HEK293 (cell line): ENCODE measurements around the gene CACNA1F.

Experiments used
- GLI4 ChIP-seq: fragments of 450-650 bp; formaldehyde crosslinking; IDR thresholded peaks from 2 replicates; pipeline ENCODE4 v1.5.1; 2016; ENCODE audit warnings: missing biosample characterization, missing genetic modification characterization
- GLIS1 ChIP-seq: fragments of 450-650 bp; formaldehyde crosslinking; IDR thresholded peaks from 2 replicates; pipeline ENCODE4 v1.5.1; 2016; ENCODE audit warnings: missing biosample characterization, missing genetic modification characterization
- KLF7 ChIP-seq: fragments of 450-650 bp; formaldehyde crosslinking; IDR thresholded peaks from 2 replicates; pipeline ENCODE4 v1.5.1; 2016; ENCODE audit warnings: missing biosample characterization, missing genetic modification characterization, borderline replicate concordance
- KLF8 ChIP-seq: fragments of 450-650 bp; formaldehyde crosslinking; IDR thresholded peaks from 2 replicates; pipeline ENCODE4 v1.5.1; 2016; ENCODE audit warnings: missing biosample characterization, missing genetic modification characterization
- KLF9 ChIP-seq: fragments of 450-650 bp; formaldehyde crosslinking; IDR thresholded peaks from 2 replicates; pipeline ENCODE4 v1.5.1; 2016; ENCODE audit warnings: missing biosample characterization, missing genetic modification characterization, low read depth
- MZF1 ChIP-seq: fragments of 450-650 bp; formaldehyde crosslinking; IDR thresholded peaks from 2 replicates; pipeline ENCODE4 v1.5.1; 2017; ENCODE audit warnings: missing biosample characterization, missing genetic modification characterization, borderline replicate concordance
- PRDM6 ChIP-seq: fragments of 450-650 bp; formaldehyde crosslinking; IDR thresholded peaks from 2 replicates; pipeline ENCODE4 v1.5.1; 2017; ENCODE audit warnings: missing biosample characterization, missing genetic modification characterization
- SETDB1 ChIP-seq: IDR thresholded peaks from one replicate; pipeline ENCODE4 v1.6.1; 2017; ENCODE audit warnings: mild to moderate bottlenecking, low read length, moderate library complexity, mixed read lengths; ENCODE audit not compliant: insufficient read length
- ZBTB44 ChIP-seq: fragments of 450-650 bp; IDR thresholded peaks from 2 replicates; pipeline ENCODE4 v1.5.1; 2018; ENCODE audit warnings: missing biosample characterization, mild to moderate bottlenecking, missing genetic modification characterization
- ZBTB49 ChIP-seq: fragments of 450-650 bp; formaldehyde crosslinking; IDR thresholded peaks from 2 replicates; pipeline ENCODE4 v1.5.1; 2016; ENCODE audit warnings: missing biosample characterization, missing genetic modification characterization, low read depth
- ZBTB6 ChIP-seq: fragments of 450-650 bp; formaldehyde crosslinking; IDR thresholded peaks from 2 replicates; pipeline ENCODE4 v1.5.1; 2017; ENCODE audit warnings: missing biosample characterization, missing genetic modification characterization
- ZNF132 ChIP-seq: fragments of 450-650 bp; formaldehyde crosslinking; IDR thresholded peaks from 2 replicates; pipeline ENCODE4 v1.5.1; 2017; ENCODE audit warnings: missing biosample characterization, missing genetic modification characterization, borderline replicate concordance
- ZNF211 ChIP-seq: fragments of 450-650 bp; formaldehyde crosslinking; IDR thresholded peaks from 2 replicates; pipeline ENCODE4 v1.5.1; 2016; ENCODE audit warnings: low read depth, missing biosample characterization, missing genetic modification characterization
- ZNF221 ChIP-seq: fragments of 450-650 bp; formaldehyde crosslinking; IDR thresholded peaks from 2 replicates; pipeline ENCODE4 v1.5.1; 2017; ENCODE audit warnings: missing biosample characterization, missing genetic modification characterization, borderline replicate concordance
- ZNF521 ChIP-seq: fragments of 450-650 bp; formaldehyde crosslinking; IDR thresholded peaks from 2 replicates; pipeline ENCODE4 v1.5.1; 2017; ENCODE audit warnings: missing biosample characterization, mild to moderate bottlenecking, missing genetic modification characterization
- ZNF555 ChIP-seq: fragments of 450-650 bp; formaldehyde crosslinking; conservative IDR thresholded peaks from 2 replicates; pipeline ENCODE4 v1.5.1; 2017; ENCODE audit warnings: missing biosample characterization, mild to moderate bottlenecking, missing genetic modification characterization, inconsistent platforms
- ZNF571 ChIP-seq: fragments of 450-650 bp; formaldehyde crosslinking; IDR thresholded peaks from 2 replicates; pipeline ENCODE4 v1.5.0; 2017; ENCODE audit warnings: missing biosample characterization, missing genetic modification characterization
- ZNF596 ChIP-seq: fragments of 450-650 bp; IDR thresholded peaks from 2 replicates; pipeline ENCODE4 v1.5.0; 2018; ENCODE audit warnings: missing biosample characterization, mild to moderate bottlenecking, missing genetic modification characterization, moderate library complexity
- ZNF610 ChIP-seq: fragments of 450-650 bp; formaldehyde crosslinking; IDR thresholded peaks from 2 replicates; pipeline ENCODE4 v1.5.1; 2016; ENCODE audit warnings: missing biosample characterization, missing genetic modification characterization, borderline replicate concordance
- ZNF621 ChIP-seq: fragments of 450-650 bp; formaldehyde crosslinking; IDR thresholded peaks from 2 replicates; pipeline ENCODE4 v1.5.1; 2017; ENCODE audit warnings: missing biosample characterization, missing genetic modification characterization
- ZNF658 ChIP-seq: fragments of 450-650 bp; formaldehyde crosslinking; IDR thresholded peaks from 2 replicates; pipeline ENCODE4; 2016; ENCODE audit warnings: missing biosample characterization, missing genetic modification characterization
- ZNF76 ChIP-seq: fragments of 450-650 bp; formaldehyde crosslinking; IDR thresholded peaks from 2 replicates; pipeline ENCODE4; 2016; ENCODE audit warnings: low read depth, missing biosample characterization, missing genetic modification characterization, borderline replicate concordance
- ZNF785 ChIP-seq: fragments of 450-650 bp; formaldehyde crosslinking; IDR thresholded peaks from 2 replicates; pipeline ENCODE4 v1.5.1; 2016; ENCODE audit warnings: missing biosample characterization, missing genetic modification characterization
- ZNF791 ChIP-seq: fragments of 450-650 bp; formaldehyde crosslinking; IDR thresholded peaks from 2 replicates; pipeline ENCODE4 v1.5.1; 2016; ENCODE audit warnings: missing biosample characterization, missing genetic modification characterization
- TF ChIP-seq, protein P1 (sequence below): fragments of 450-650 bp; formaldehyde crosslinking; IDR thresholded peaks from 2 replicates; pipeline ENCODE4 v1.5.1; 2016; ENCODE audit warnings: missing biosample characterization, missing genetic modification characterization
- TF ChIP-seq, protein P2 (sequence below): fragments of 450-650 bp; formaldehyde crosslinking; IDR thresholded peaks from 2 replicates; pipeline ENCODE4 v1.5.1; 2017; ENCODE audit warnings: missing biosample characterization, missing genetic modification characterization
- TF ChIP-seq, protein P3 (sequence below): fragments of 450-650 bp; formaldehyde crosslinking; IDR thresholded peaks from 2 replicates; pipeline ENCODE4 v1.5.1; 2016; ENCODE audit warnings: missing biosample characterization, missing genetic modification characterization, low read depth

Gene CACNA1F

DNA sequence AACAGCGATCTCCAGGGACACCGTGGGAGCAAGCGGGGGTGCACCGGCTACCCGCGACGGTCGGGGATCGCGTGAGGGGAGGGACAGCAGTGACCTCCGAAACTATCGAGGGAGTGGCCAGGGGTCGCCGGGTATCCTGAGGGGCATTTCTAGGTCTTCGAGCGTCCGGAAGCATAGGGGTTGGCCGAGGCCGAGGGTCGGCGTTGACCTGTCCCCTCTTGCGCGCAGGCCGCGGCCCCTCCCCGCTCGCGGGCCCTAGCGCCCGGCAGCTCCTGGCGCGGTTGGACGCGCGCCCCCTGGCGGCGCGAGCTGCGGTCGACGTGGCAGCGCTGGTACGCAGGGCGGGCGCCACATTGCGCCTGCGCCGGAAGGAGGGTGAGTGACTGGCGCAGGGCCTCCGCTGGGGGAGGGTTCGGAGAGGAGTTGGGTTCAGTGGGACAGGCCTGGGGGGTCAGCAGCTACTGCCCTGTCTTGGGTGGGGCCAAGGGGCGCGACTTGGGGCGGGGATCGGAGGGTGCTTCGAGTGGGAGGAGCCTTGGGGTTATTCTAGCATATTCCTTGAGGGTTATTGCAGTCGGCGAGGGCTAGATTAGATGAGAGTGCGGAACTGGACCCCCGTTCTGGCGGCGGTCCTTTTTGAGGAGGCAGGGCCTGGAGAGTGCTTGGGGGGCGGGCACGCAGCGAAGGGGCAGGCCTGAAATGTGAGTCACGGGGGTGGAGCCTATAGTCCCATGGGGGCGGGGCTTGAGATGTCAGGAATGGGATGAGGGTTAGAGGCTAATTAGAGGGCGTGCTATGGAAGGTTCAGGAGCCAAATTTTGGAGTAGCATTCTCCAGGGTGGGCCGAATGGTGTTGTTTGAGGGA lies 69.4 kb downstream of the CACNA1F start (continued):
- TF ChIP-seq ZNF571 (tag by site-specific recombination) = no peak
- TF ChIP-seq ZBTB6 (tag by site-specific recombination) = no peak
- peak; percentile 80 for TF ChIP-seq KLF9 (tag by site-specific recombination)
- no peak for TF ChIP-seq MZF1
- TF ChIP-seq ZNF610 = no peak
- TF ChIP-seq, protein P1, sequence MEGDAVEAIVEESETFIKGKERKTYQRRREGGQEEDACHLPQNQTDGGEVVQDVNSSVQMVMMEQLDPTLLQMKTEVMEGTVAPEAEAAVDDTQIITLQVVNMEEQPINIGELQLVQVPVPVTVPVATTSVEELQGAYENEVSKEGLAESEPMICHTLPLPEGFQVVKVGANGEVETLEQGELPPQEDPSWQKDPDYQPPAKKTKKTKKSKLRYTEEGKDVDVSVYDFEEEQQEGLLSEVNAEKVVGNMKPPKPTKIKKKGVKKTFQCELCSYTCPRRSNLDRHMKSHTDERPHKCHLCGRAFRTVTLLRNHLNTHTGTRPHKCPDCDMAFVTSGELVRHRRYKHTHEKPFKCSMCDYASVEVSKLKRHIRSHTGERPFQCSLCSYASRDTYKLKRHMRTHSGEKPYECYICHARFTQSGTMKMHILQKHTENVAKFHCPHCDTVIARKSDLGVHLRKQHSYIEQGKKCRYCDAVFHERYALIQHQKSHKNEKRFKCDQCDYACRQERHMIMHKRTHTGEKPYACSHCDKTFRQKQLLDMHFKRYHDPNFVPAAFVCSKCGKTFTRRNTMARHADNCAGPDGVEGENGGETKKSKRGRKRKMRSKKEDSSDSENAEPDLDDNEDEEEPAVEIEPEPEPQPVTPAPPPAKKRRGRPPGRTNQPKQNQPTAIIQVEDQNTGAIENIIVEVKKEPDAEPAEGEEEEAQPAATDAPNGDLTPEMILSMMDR (tag by site-specific recombination) = peak; percentile 52; the same call in 1 of the 2 replicates
- TF ChIP-seq ZNF132 = no peak
- TF ChIP-seq ZNF658 = no peak
- TF ChIP-seq GLIS1 (tag by site-specific recombination) = peak; percentile 63; the same call in 1 of the 2 replicates
- TF ChIP-seq, protein P2, sequence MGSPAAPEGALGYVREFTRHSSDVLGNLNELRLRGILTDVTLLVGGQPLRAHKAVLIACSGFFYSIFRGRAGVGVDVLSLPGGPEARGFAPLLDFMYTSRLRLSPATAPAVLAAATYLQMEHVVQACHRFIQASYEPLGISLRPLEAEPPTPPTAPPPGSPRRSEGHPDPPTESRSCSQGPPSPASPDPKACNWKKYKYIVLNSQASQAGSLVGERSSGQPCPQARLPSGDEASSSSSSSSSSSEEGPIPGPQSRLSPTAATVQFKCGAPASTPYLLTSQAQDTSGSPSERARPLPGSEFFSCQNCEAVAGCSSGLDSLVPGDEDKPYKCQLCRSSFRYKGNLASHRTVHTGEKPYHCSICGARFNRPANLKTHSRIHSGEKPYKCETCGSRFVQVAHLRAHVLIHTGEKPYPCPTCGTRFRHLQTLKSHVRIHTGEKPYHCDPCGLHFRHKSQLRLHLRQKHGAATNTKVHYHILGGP (tag by site-specific recombination) = no peak
- TF ChIP-seq GLI4 (tag by site-specific recombination) = no peak
- no peak for TF ChIP-seq ZBTB49 (tag by site-specific recombination)
- TF ChIP-seq, protein P3, sequence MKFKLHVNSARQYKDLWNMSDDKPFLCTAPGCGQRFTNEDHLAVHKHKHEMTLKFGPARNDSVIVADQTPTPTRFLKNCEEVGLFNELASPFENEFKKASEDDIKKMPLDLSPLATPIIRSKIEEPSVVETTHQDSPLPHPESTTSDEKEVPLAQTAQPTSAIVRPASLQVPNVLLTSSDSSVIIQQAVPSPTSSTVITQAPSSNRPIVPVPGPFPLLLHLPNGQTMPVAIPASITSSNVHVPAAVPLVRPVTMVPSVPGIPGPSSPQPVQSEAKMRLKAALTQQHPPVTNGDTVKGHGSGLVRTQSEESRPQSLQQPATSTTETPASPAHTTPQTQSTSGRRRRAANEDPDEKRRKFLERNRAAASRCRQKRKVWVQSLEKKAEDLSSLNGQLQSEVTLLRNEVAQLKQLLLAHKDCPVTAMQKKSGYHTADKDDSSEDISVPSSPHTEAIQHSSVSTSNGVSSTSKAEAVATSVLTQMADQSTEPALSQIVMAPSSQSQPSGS (tag by site-specific recombination) = no peak
- TF ChIP-seq SETDB1 = no peak
- TF ChIP-seq ZNF596 (tag by site-specific recombination) = no peak
- TF ChIP-seq ZNF76 (tag by site-specific recombination) = 0 out of 2 replicates have a peak, but pooled peaks have one; percentile 21
- TF ChIP-seq ZNF555 = no peak
- no peak for TF ChIP-seq ZNF785
- TF ChIP-seq KLF8 (tag by site-specific recombination) = peak; percentile 89
- no peak for TF ChIP-seq ZNF791
- TF ChIP-seq PRDM6 (tag by site-specific recombination) = no peak
- TF ChIP-seq ZNF221 = no peak
- TF ChIP-seq ZNF621 = no peak
- TF ChIP-seq KLF7 (tag by site-specific recombination) = no peak; the same call in 1 of the 2 replicates
- no peak for TF ChIP-seq ZNF521 (tag by site-specific recombination)
- no peak for TF ChIP-seq ZBTB44 (tag by site-specific recombination)
- no peak for TF ChIP-seq ZNF211 (tag by site-specific recombination)
